Right lobe of liver (tissue), 6 donors: ENCODE measurements around the gene CFAP20DC. TPM values are rescaled to one million over a fixed set of nuclear protein-coding genes. Genes with fewer than 3 reads are reported as not detected.

Experiments
- ATAC-seq, 4 donors: fragments of 200-7000 bp; cut with Tn5 transposase; one replicate each; pipeline ENCODE4 v1.9.1; 2020; ENCODE audit warnings: mild to moderate bottlenecking in 4 of 4, moderate library complexity in 4 of 4
- DNase-seq, 3 donors: peaks; one replicate each; pipeline ENCODE4 v3.0.0-alpha.2; 2020
- H3K27ac ChIP-seq, 3 donors: fragments of 200-600 bp; one replicate each; pipeline ENCODE4 v1.8.0; 2022
- H3K27me3 ChIP-seq, 2 donors: fragments of 200-600 bp; one replicate each; pipeline ENCODE4 v1.8.0; 2022
- H3K36me3 ChIP-seq, 4 donors: fragments of 200-600 bp; sonication (generic) in 1 of 4; one replicate each; pipeline versions ENCODE4 v1.5.1 to v1.8.0; 2017 to 2022; ENCODE audit warnings: control low read depth in 1 of 4
- H3K4me1 ChIP-seq, 4 donors: fragments of 200-600 bp; sonication (generic) in 1 of 4; one replicate each; pipeline versions ENCODE4 v1.5.1 to v1.8.0; 2017 to 2022; ENCODE audit warnings: control low read depth in 1 of 4
- H3K4me3 ChIP-seq, 3 donors: fragments of 200-600 bp; one replicate each; pipeline ENCODE4 v1.8.0; 2022
- H3K9me3 ChIP-seq, 4 donors: fragments of 200-600 bp; sonication (generic) in 1 of 4; one replicate each; pipeline versions ENCODE4 v1.5.1 to v1.8.0; 2017 to 2022; ENCODE audit warnings: control low read depth in 1 of 4
- CTCF ChIP-seq, 4 donors: fragments of 200-600 bp in 3 of 4; fragments of 450-650 bp in 1 of 4; IDR thresholded peaks; one replicate each; pipeline versions ENCODE4 v1.5.1 to v1.8.0; 2016 to 2022; ENCODE audit warnings: antibody characterized with exemption in 4 of 4, mild to moderate bottlenecking in 2 of 4
- POLR2A ChIP-seq: fragments of 450-650 bp; IDR thresholded peaks from one replicate; pipeline ENCODE4 v1.6.1; 2017; ENCODE audit warnings: antibody characterized with exemption, mild to moderate bottlenecking
- WGBS: methylation state at CpG from one replicate; pipeline ENCODE4 v1.1.6; 2018; ENCODE audit warnings: low coverage, low lambda C conversion rate; ENCODE audit not compliant: insufficient coverage; ENCODE audit errors: missing lambda C conversion rate; 5-methylcytosine and 5-hydroxymethylcytosine counted together
- intact Hi-C, 2 donors: fragments of 100-400 bp; cut with DNase I; formaldehyde crosslinking; loops; one replicate each; pipeline versions ENCODE4 v1.11.2 to v1.14.1; 2022
- total RNA-seq, 6 experiments: library from RNA; depleted of rRNA in 2 of 6; stranded (reverse); fragments of >200 nt in 2 of 6; fragmentation: NEBNext Ultra II Directional in 3 of 6; extraction: Animal tissue kit (Norgen Biotek cat#: 25700) in 3 of 6; gene quantifications; one replicate each; pipeline versions ENCODE4 v1.1.0 to v1.2.4, GENCODE V29; 2016 to 2023
- donor health status: DM: no; HTN: yes; CAD: no.
- donor health status: DM: no; HTN: no; CAD: no.
- donor health status: DM: no; HTN: no; CAD: no.
- donor health status: DM: no; HTN: yes; CAD: no.
- donor health status: DM: no; HTN: yes; CAD: no.

Gene CFAP20DC
- total RNA-seq, 6 experiments from 2014 or later: 0.67 to 2.7 (median 1.5) TPM

GRCh38 chr3:58880182-58880581 is 169.6 kb downstream of the CFAP20DC start:
- DNase-seq (no peak), ATAC-seq (no peak)
- Histone ChIP-seq H3K27ac (no peak overlapping the region), H3K36me3 (no peaks in the 10 kb centered on the region), H3K27me3 (no peaks in the 10 kb centered on the region), H3K4me3 (no peak overlapping the region), H3K4me1 (no peaks in the 10 kb centered on the region), H3K9me3 (no peaks in the 10 kb centered on the region)
- intact Hi-C loops: no loop called here
- WGBS: 77% methylated on average over 1 of the region's 1 CpG
- TF ChIP-seq CTCF (IDR thresholded peaks at IDR 0.05): no peak
- TF ChIP-seq POLR2A: no peak

GRCh38 chr3:58874795-58875194 is 175.0 kb downstream of the CFAP20DC start:
- no peak for ATAC-seq
- WGBS: 83% methylated on average over 2 of the region's 2 CpGs

GRCh38 chr3:58874248-58874741 is 175.5 kb downstream of the CFAP20DC start:
- Histone ChIP-seq H3K4me1 (no peaks in the 10 kb centered on the region), H3K27me3 (no peaks in the 10 kb centered on the region), H3K27ac (no peak overlapping the region), H3K4me3 (no peak overlapping the region), H3K9me3 (no peaks in the 10 kb centered on the region), H3K36me3 (no peaks in the 10 kb centered on the region)
- TF ChIP-seq POLR2A (no peak), CTCF (IDR thresholded peaks at IDR 0.05) (no peak)
- 68% methylated on average over 5 of the region's 5 CpGs for WGBS
- DNase-seq (no peak), ATAC-seq (no peak)
- intact Hi-C loops: no loop called here

More at GRCh38 chr3:58874795-58875194, 175.0 kb downstream of the CFAP20DC start:
- no peak for DNase-seq
- no peaks in the 10 kb centered on the region for H3K4me1 ChIP-seq
- H3K4me3 ChIP-seq: no peak overlapping the region
- H3K27me3 ChIP-seq: no peaks in the 10 kb centered on the region
- TF ChIP-seq CTCF (IDR thresholded peaks at IDR 0.05) (no peak), POLR2A (no peak)
- intact Hi-C loops: no loop called here
- no peak overlapping the region for H3K27ac ChIP-seq
- no peaks in the 10 kb centered on the region for H3K36me3 ChIP-seq
- no peaks in the 10 kb centered on the region for H3K9me3 ChIP-seq

- H3K4me3 ChIP-seq: no peak overlapping the region
- H3K9me3 ChIP-seq: no peaks in the 10 kb centered on the region
- DNase-seq (no peak), ATAC-seq (no peak)
- H3K4me1 ChIP-seq: no peaks in the 10 kb centered on the region
- no peak for TF ChIP-seq CTCF (IDR thresholded peaks at IDR 0.05)
- no peak for TF ChIP-seq POLR2A
- 42% methylated on average over 5 of the region's 5 CpGs for WGBS
- no peak overlapping the region for H3K27ac ChIP-seq
- H3K36me3 ChIP-seq: no peaks in the 10 kb centered on the region
- no peaks in the 10 kb centered on the region for H3K27me3 ChIP-seq
- intact Hi-C loops: no loop called here
Observed at GRCh38 chr3:58868097-58868779, 181.6 kb downstream of the CFAP20DC start.
